ENCODE measurements around the gene PAX8.
"Not testable (repeated sequence)": the region's sequence is repeated elsewhere in the genome, so short reads cannot be mapped to it uniquely, and the experiment has no call there.

PAX8 gene

GRCh38 chr2:113238871-113239839 is 39.6 kb downstream of the PAX8 start:
- FAIRE-seq = no peak

GRCh38 chr2:113237604-113238160 is 41.0 kb downstream of the PAX8 start:
- FAIRE-seq (no peak), DNase-seq (ENCODE audit: insufficient read length, low spot score) (no peak)

More at GRCh38 chr2:113238871-113239839, 39.6 kb downstream of the PAX8 start:
- no peak for DNase-seq (ENCODE audit: insufficient read length, low spot score)

- DNase-seq (ENCODE audit: insufficient read length, low spot score) (no peak), FAIRE-seq (no peak)
Measured at GRCh38 chr2:113236367-113237159, 42.2 kb downstream of the PAX8 start.

- DNase-seq (ENCODE audit: insufficient read length, low spot score); FAIRE-seq: not testable (repeated sequence)
Measured at GRCh38 chr2:113235347-113236226, 43.1 kb downstream of the PAX8 start.

- DNase-seq (ENCODE audit: insufficient read length, low spot score) = no peak
- no peak for FAIRE-seq
Measured at GRCh38 chr2:113234721-113235346, 43.9 kb downstream of the PAX8 start.

- no peak for FAIRE-seq
- DNase-seq (ENCODE audit: insufficient read length, low spot score) = no peak
Measured at GRCh38 chr2:113233593-113234550, 44.8 kb downstream of the PAX8 start.

- FAIRE-seq (no peak), DNase-seq (ENCODE audit: insufficient read length, low spot score) (no peak)
Measured at GRCh38 chr2:113232740-113233139, 46.0 kb downstream of the PAX8 start.

GRCh38 chr2:113232123-113232522 is 46.6 kb downstream of the PAX8 start:
- DNase-seq (ENCODE audit: insufficient read length, low spot score) (no peak), FAIRE-seq (no peak)

GRCh38 chr2:113231064-113231463 is 47.7 kb downstream of the PAX8 start:
- DNase-seq (ENCODE audit: insufficient read length, low spot score) (no peak), FAIRE-seq (no peak)

- no peak for FAIRE-seq
- DNase-seq (ENCODE audit: insufficient read length, low spot score) = no peak
Measured at GRCh38 chr2:113230531-113230930, 48.2 kb downstream of the PAX8 start.

GRCh38 chr2:113229795-113230194 is 48.9 kb downstream of the PAX8 start:
- DNase-seq (ENCODE audit: insufficient read length, low spot score) = no peak
- FAIRE-seq = no peak

GRCh38 chr2:113228991-113229716 is 49.6 kb downstream of the PAX8 start:
- FAIRE-seq (no peak), DNase-seq (ENCODE audit: insufficient read length, low spot score) (no peak)

- FAIRE-seq (no peak), DNase-seq (ENCODE audit: insufficient read length, low spot score) (no peak)
Measured at GRCh38 chr2:113228351-113228750, 50.4 kb downstream of the PAX8 start.

GRCh38 chr2:113227698-113228097 is 51.0 kb downstream of the PAX8 start:
- no peak for FAIRE-seq

GRCh38 chr2:113227290-113227689 is 51.4 kb downstream of the PAX8 start:
- no peak for DNase-seq (ENCODE audit: insufficient read length, low spot score)
- no peak for FAIRE-seq

More at GRCh38 chr2:113227698-113228097, 51.0 kb downstream of the PAX8 start:
- DNase-seq (ENCODE audit: insufficient read length, low spot score) = no peak

- FAIRE-seq (no peak), DNase-seq (ENCODE audit: insufficient read length, low spot score) (no peak)
Measured at GRCh38 chr2:113226462-113226861, 52.3 kb downstream of the PAX8 start.

GRCh38 chr2:113225263-113226259 is 53.2 kb downstream of the PAX8 start:
- DNase-seq (ENCODE audit: insufficient read length, low spot score) (no peak), FAIRE-seq (no peak)

Data from GM19239 (cell line).